GM12878 (cell line): ENCODE results near the gene CGREF1. TPM values are rescaled to one million over a fixed set of nuclear protein-coding genes. Genes with fewer than 3 reads are reported as not detected.

Experiments used
- ATF3 ChIP-seq: IDR thresholded peaks from 2 replicates; pipeline ENCODE4 v1.6.1; 2011; ENCODE audit warnings: low read depth, mild to moderate bottlenecking, low read length, moderate library complexity, borderline replicate concordance; ENCODE audit errors: extremely low read depth
- BACH1 ChIP-seq: fragments of 450-650 bp; IDR thresholded peaks from 2 replicates; pipeline ENCODE4 v1.6.1; 2017; ENCODE audit warnings: mild to moderate bottlenecking, borderline replicate concordance
- CREM ChIP-seq: IDR thresholded peaks from 2 replicates; pipeline ENCODE4 v1.6.1; 2014; ENCODE audit warnings: antibody characterized with exemption, low read depth
- CTCF ChIP-seq, 3 experiments: IDR thresholded peaks in 2 of 3; conservative IDR thresholded peaks in 1 of 3; 2 replicates each; pipeline ENCODE4 v1.5.1; 2011; ENCODE audit warnings: low read depth in 3 of 3, low read length in 3 of 3, mild to moderate bottlenecking in 3 of 3, control low read depth in 2 of 3, moderate library complexity in 2 of 3, inconsistent platforms in 1 of 3, mixed read lengths in 1 of 3; ENCODE audit not compliant: control insufficient read depth in 2 of 3, insufficient read depth in 1 of 3; ENCODE audit errors: extremely low read depth in 1 of 3
- CUX1 ChIP-seq: IDR thresholded peaks from 2 replicates; pipeline ENCODE4 v1.6.1; 2012; ENCODE audit warnings: improper control_type of control experiment, low read depth, low read length; ENCODE audit not compliant: insufficient replicate concordance
- DPF2 ChIP-seq: fragments of 450-650 bp; IDR thresholded peaks from 2 replicates; pipeline ENCODE4 v1.6.1; 2017; ENCODE audit warnings: mild to moderate bottlenecking
- ELK1 ChIP-seq: IDR thresholded peaks from 2 replicates; pipeline ENCODE4 v1.6.1; 2012; ENCODE audit warnings: low read depth, low read length, improper control_type of control experiment
- GATAD2B ChIP-seq: fragments of 450-650 bp; conservative IDR thresholded peaks from 2 replicates; pipeline ENCODE4 v1.6.1; 2017; ENCODE audit warnings: low read depth, mild to moderate bottlenecking, moderate library complexity
- HDAC2 ChIP-seq: fragments of 200-600 bp; sonication (generic); IDR thresholded peaks from 2 replicates; pipeline ENCODE4 v1.6.1; 2017
- LARP7 ChIP-seq: fragments of 450-650 bp; IDR thresholded peaks from 2 replicates; pipeline ENCODE4 v1.6.1; 2017; ENCODE audit warnings: mild to moderate bottlenecking
- MEF2A ChIP-seq: IDR thresholded peaks from 2 replicates; pipeline ENCODE4 v1.6.1; 2011; ENCODE audit warnings: low read depth, mild to moderate bottlenecking, low read length, moderate library complexity; ENCODE audit not compliant: insufficient read depth
- MEF2B ChIP-seq: fragments of 450-650 bp; IDR thresholded peaks from 2 replicates; pipeline ENCODE4 v1.6.1; 2018; ENCODE audit warnings: mild to moderate bottlenecking, moderate library complexity; ENCODE audit not compliant: partially characterized antibody, poor library complexity, severe bottlenecking
- NR2C1 ChIP-seq: fragments of 450-650 bp; IDR thresholded peaks from 2 replicates; pipeline ENCODE4 v1.6.1; 2017; ENCODE audit warnings: antibody characterized with exemption, mild to moderate bottlenecking, moderate library complexity
- PKNOX1 ChIP-seq: fragments of 450-650 bp; IDR thresholded peaks from 2 replicates; pipeline ENCODE4 v1.6.1; 2016; ENCODE audit warnings: mild to moderate bottlenecking
- POLR2AphosphoS5 ChIP-seq: IDR thresholded peaks from 2 replicates; pipeline ENCODE4 v1.6.1; 2011; ENCODE audit warnings: mild to moderate bottlenecking, low read length, inconsistent platforms
- SIX5 ChIP-seq: IDR thresholded peaks from 2 replicates; pipeline ENCODE4 v1.6.1; 2011; ENCODE audit warnings: mild to moderate bottlenecking, low read depth, low read length, moderate library complexity; ENCODE audit not compliant: severe bottlenecking
- TBL1XR1 ChIP-seq: IDR thresholded peaks from 2 replicates; pipeline ENCODE4 v1.6.1; 2012; ENCODE audit warnings: low read depth, low read length, improper control_type of control experiment
- TCF7 ChIP-seq: IDR thresholded peaks from 2 replicates; pipeline ENCODE4 v1.6.1; 2014; ENCODE audit warnings: antibody characterized with exemption, borderline replicate concordance
- YBX1 ChIP-seq: fragments of 450-650 bp; IDR thresholded peaks from 2 replicates; pipeline ENCODE4 v1.6.1; 2016; ENCODE audit warnings: antibody characterized with exemption
- ZNF274 ChIP-seq: IDR thresholded peaks from one replicate; pipeline ENCODE4 v1.8.0; 2011; ENCODE audit not compliant: insufficient read length, insufficient read depth
- polyA plus RNA-seq, 11 experiments: library from polyadenylated mRNA; depleted of rRNA in 4 of 11; unstranded in 6 of 11; stranded (reverse) in 5 of 11; fragments of >200 nt; fragmentation: Nextera tagmentation in 4 of 11; fragmentation: Illumina TruSeq in 1 of 11; extraction: Ambion mirVana in 4 of 11; extraction: Trizol in 1 of 11; gene quantifications; 1 replicate in 1 of 11; 2 replicates in 10 of 11; pipeline versions ENCODE4 v1.2.1 to v1.2.3, GENCODE V29; 2011 to 2016; ENCODE audit warnings: inconsistent platforms in 2 of 11, missing spikeins in 2 of 11, low read depth in 1 of 11
- total RNA-seq, 4 experiments: library from RNA; depleted of rRNA in 3 of 4; stranded (reverse); fragments of >200 nt in 3 of 4; fragmentation: Illumina TruSeq in 1 of 4; extraction: Trizol in 1 of 4; gene quantifications; 2 replicates each; pipeline versions ENCODE4 v1.2.1 to v1.2.3, GENCODE V29; 2013 to 2021

CGREF1 gene
- total and polyA plus RNA-seq, 10 of the 15 experiments (the other 5 are each of a cell fraction or from before 2014, with no cell fraction given) = 0.06 to 0.21 TPM; not detected in 8

- no peak for TF ChIP-seq MEF2A
- no peak for TF ChIP-seq ZNF274
- TF ChIP-seq CREM = peak; percentile 65
- no peak for TF ChIP-seq PKNOX1
- TF ChIP-seq TCF7 = no peak
- TF ChIP-seq CTCF (IDR thresholded peaks at IDR 0.05 in 2 of 3, conservative IDR thresholded peaks at IDR 0.05 in 1 of 3; ENCODE audit: control insufficient read depth in 2 of 3, extremely low read depth in 1 of 3, insufficient read depth in 1 of 3, low read depth in 3 of 3, low read length in 3 of 3) = peak; percentile 38 to 43 (median 41); a peak in 4 of 6 replicates
- TF ChIP-seq ELK1 = no peak
- 0 out of 2 replicates have a peak, but pooled peaks have one; percentile 38 for TF ChIP-seq BACH1
- TF ChIP-seq YBX1 = no peak
- TF ChIP-seq MEF2B = peak; percentile 22
- no peak for TF ChIP-seq NR2C1
- TF ChIP-seq GATAD2B = peak; percentile 46; the same call in 1 of the 2 replicates
- no peak for TF ChIP-seq CUX1
- TF ChIP-seq DPF2 = peak; percentile 52; the same call in 1 of the 2 replicates
- TF ChIP-seq HDAC2 = no peak
- TF ChIP-seq POLR2AphosphoS5 = peak; percentile 89
- TF ChIP-seq SIX5 = peak; percentile 56
- TF ChIP-seq LARP7 = peak; percentile 71; the same call in 1 of the 2 replicates
- TF ChIP-seq ATF3 = peak; percentile 73; the same call in 1 of the 2 replicates
- TF ChIP-seq TBL1XR1 = no peak
Measured at GRCh38 chr2:27133905-27134780, 15.2 kb upstream of the CGREF1 start, which contains the start of gene PREB (continued).
